Karpas-422 (cell line): Measurements from ENCODE around the gene NOS1AP. TPM values are rescaled to one million over a fixed set of nuclear protein-coding genes. Genes with fewer than 3 reads are reported as not detected.

Source experiments
- DNase-seq: peaks from one replicate; pipeline ENCODE4 v3.0.0-alpha.2; 2015
- H2AFZ ChIP-seq: fragments of 200-600 bp; sonication (generic); 2 replicates; pipeline ENCODE4 v1.6.1; 2014; ENCODE audit warnings: antibody characterized with exemption, low read length, mixed read lengths
- H3K27ac ChIP-seq: fragments of 200-600 bp; sonication (generic); 2 replicates; pipeline ENCODE4 v1.5.1; 2014; ENCODE audit warnings: mild to moderate bottlenecking, low read length, moderate library complexity
- H3K27me3 ChIP-seq: fragments of 200-600 bp; sonication (generic); 2 replicates; pipeline ENCODE4 v1.6.1; 2014; ENCODE audit warnings: low read length, mixed read lengths
- H3K36me3 ChIP-seq: fragments of 200-600 bp; sonication (generic); 2 replicates; pipeline ENCODE4 v1.6.1; 2014; ENCODE audit warnings: low read length, mixed read lengths; ENCODE audit not compliant: insufficient read depth
- H3K4me1 ChIP-seq: fragments of 200-600 bp; sonication (generic); 2 replicates; pipeline ENCODE4 v1.6.1; 2014; ENCODE audit warnings: mild to moderate bottlenecking, low read length, mixed read lengths
- H3K4me2 ChIP-seq: fragments of 200-600 bp; sonication (generic); 2 replicates; pipeline ENCODE4 v1.6.1; 2014; ENCODE audit warnings: low read length, low read depth, mild to moderate bottlenecking; ENCODE audit not compliant: poor library complexity, severe bottlenecking
- H3K4me3 ChIP-seq: fragments of 200-600 bp; sonication (generic); 2 replicates; pipeline ENCODE4 v1.5.1; 2014; ENCODE audit warnings: mild to moderate bottlenecking, antibody characterized with exemption, low read length, mixed read lengths
- H3K79me2 ChIP-seq: fragments of 200-600 bp; sonication (generic); 2 replicates; pipeline ENCODE4 v1.6.1; 2014; ENCODE audit warnings: mild to moderate bottlenecking, low read length, mixed read lengths
- H3K9ac ChIP-seq: fragments of 200-600 bp; sonication (generic); 2 replicates; pipeline ENCODE4 v1.6.0; 2014; ENCODE audit warnings: low read length
- H3K9me2 ChIP-seq: fragments of 200-600 bp; sonication (generic), shearing (Covaris generic); replicated peaks from 2 replicates; pipeline ENCODE4 v1.6.0; 2014; ENCODE audit warnings: mild to moderate bottlenecking, low read length, moderate library complexity; ENCODE audit not compliant: insufficient read depth
- H3K9me3 ChIP-seq: fragments of 300-700, 200-600 bp; sonication (generic); 2 replicates; pipeline ENCODE4 v1.6.1; 2014; ENCODE audit warnings: low read length, mixed read lengths
- H4K20me1 ChIP-seq: fragments of 200-600 bp; sonication (generic); 2 replicates; pipeline ENCODE4 v1.6.1; 2014; ENCODE audit warnings: mild to moderate bottlenecking, antibody characterized with exemption, low read length, low read depth; ENCODE audit not compliant: insufficient read depth
- total RNA-seq: library from RNA; depleted of rRNA; stranded (reverse); fragments of >200 nt; shearing (Covaris generic); gene quantifications from 2 replicates; pipeline ENCODE4 v1.2.3, GENCODE V29; 2014; ENCODE audit warnings: low replicate concordance

Gene NOS1AP
- total RNA-seq, 1 experiment from 2014 or later: not detected

- Histone ChIP-seq H3K36me3 (no peaks in the 10 kb centered on the region), H3K27ac (no peak overlapping the region), H3K4me2 (no peak overlapping the region), H3K9ac (no peak overlapping the region), H3K9me2 (no peaks in the 10 kb centered on the region), H3K27me3 (no peaks in the 10 kb centered on the region), H2AFZ (no peak overlapping the region), H3K4me3 (no peak overlapping the region), H3K9me3 (no peaks in the 10 kb centered on the region), H3K4me1 (no peaks in the 10 kb centered on the region), H3K79me2 (no peaks in the 10 kb centered on the region), H4K20me1 (no peaks in the 10 kb centered on the region)
- no peak for DNase-seq
These were observed 329.6 kb downstream of the NOS1AP start for GRCh38 chr1:162398999-162399580.

- Histone ChIP-seq H3K4me1 (no peaks in the 10 kb centered on the region), H3K9ac (no peak overlapping the region), H3K27me3 (no peaks in the 10 kb centered on the region), H3K4me3 (no peak overlapping the region), H4K20me1 (no peaks in the 10 kb centered on the region), H3K27ac (no peak overlapping the region), H3K9me2 (no peaks in the 10 kb centered on the region), H3K4me2 (no peak overlapping the region), H3K36me3 (no peaks in the 10 kb centered on the region), H3K9me3 (no peaks in the 10 kb centered on the region), H2AFZ (no peak overlapping the region), H3K79me2 (no peaks in the 10 kb centered on the region)
- no peak for DNase-seq
These were observed 331.4 kb downstream of the NOS1AP start for GRCh38 chr1:162400790-162401355.

GRCh38 chr1:162404550-162405160 lies 335.2 kb downstream of the NOS1AP start:
- no peak overlapping the region for H3K4me2 ChIP-seq
- no peak overlapping the region for H2AFZ ChIP-seq
- no peak overlapping the region for H3K4me3 ChIP-seq
- no peaks in the 10 kb centered on the region for H3K27me3 ChIP-seq
- no peaks in the 10 kb centered on the region for H4K20me1 ChIP-seq
- H3K4me1 ChIP-seq: no peaks in the 10 kb centered on the region
- no peak for DNase-seq
- no peaks in the 10 kb centered on the region for H3K9me3 ChIP-seq
- H3K79me2 ChIP-seq: no peaks in the 10 kb centered on the region
- H3K9ac ChIP-seq: no peak overlapping the region
- no peaks in the 10 kb centered on the region for H3K36me3 ChIP-seq
- H3K9me2 ChIP-seq: no peaks in the 10 kb centered on the region
- no peak overlapping the region for H3K27ac ChIP-seq

GRCh38 chr1:162405800-162406199 lies 336.3 kb downstream of the NOS1AP start:
- no peaks in the 10 kb centered on the region for H3K27me3 ChIP-seq
- no peak overlapping the region for H3K4me3 ChIP-seq
- no peaks in the 10 kb centered on the region for H3K9me3 ChIP-seq
- H3K4me2 ChIP-seq: no peak overlapping the region
- no peaks in the 10 kb centered on the region for H3K36me3 ChIP-seq
- H3K9ac ChIP-seq: no peak overlapping the region
- DNase-seq: no peak
- H3K9me2 ChIP-seq: no peaks in the 10 kb centered on the region
- H2AFZ ChIP-seq: no peak overlapping the region
- no peaks in the 10 kb centered on the region for H4K20me1 ChIP-seq
- no peak overlapping the region for H3K27ac ChIP-seq
- no peaks in the 10 kb centered on the region for H3K4me1 ChIP-seq
- no peaks in the 10 kb centered on the region for H3K79me2 ChIP-seq

GRCh38 chr1:162406811-162407210 lies 337.3 kb downstream of the NOS1AP start:
- no peaks in the 10 kb centered on the region for H3K4me1 ChIP-seq
- H3K9ac ChIP-seq: no peak overlapping the region
- H2AFZ ChIP-seq: no peak overlapping the region
- H3K27ac ChIP-seq: no peak overlapping the region
- H3K79me2 ChIP-seq: no peaks in the 10 kb centered on the region
- no peaks in the 10 kb centered on the region for H4K20me1 ChIP-seq
- no peaks in the 10 kb centered on the region for H3K27me3 ChIP-seq
- no peak overlapping the region for H3K4me3 ChIP-seq
- no peaks in the 10 kb centered on the region for H3K9me2 ChIP-seq
- no peak for DNase-seq
- H3K36me3 ChIP-seq: no peaks in the 10 kb centered on the region
- no peak overlapping the region for H3K4me2 ChIP-seq
- no peaks in the 10 kb centered on the region for H3K9me3 ChIP-seq

GRCh38 chr1:162407539-162407938 lies 338.0 kb downstream of the NOS1AP start:
- Histone ChIP-seq H3K27me3 (no peaks in the 10 kb centered on the region), H3K79me2 (no peaks in the 10 kb centered on the region), H3K9ac (no peak overlapping the region), H3K27ac (no peak overlapping the region), H2AFZ (no peak overlapping the region), H3K36me3 (no peaks in the 10 kb centered on the region), H4K20me1 (no peaks in the 10 kb centered on the region), H3K4me3 (no peak overlapping the region), H3K4me2 (no peak overlapping the region), H3K4me1 (no peaks in the 10 kb centered on the region), H3K9me2 (no peaks in the 10 kb centered on the region), H3K9me3 (no peaks in the 10 kb centered on the region)
- no peak for DNase-seq

GRCh38 chr1:162412002-162412401 lies 342.5 kb downstream of the NOS1AP start, which contains the start of gene SH2D1B:
Gene SH2D1B (minus strand): TSS chr1:162412136. CDS start chr1:162412016, 120 bp downstream.
- H3K27me3 ChIP-seq: no peaks in the 10 kb centered on the region
- H3K4me2 ChIP-seq: no peak within 1 kb of the TSS
- H3K79me2 ChIP-seq: no peaks in the 10 kb centered on the region
- no peak within 1 kb of the TSS for H2AFZ ChIP-seq
- no peaks in the 10 kb centered on the region for H3K4me1 ChIP-seq
- no peak within 1 kb of the TSS for H3K9ac ChIP-seq
- H3K9me2 ChIP-seq: no peaks in the 10 kb centered on the region
- H3K9me3 ChIP-seq: no peaks in the 10 kb centered on the region
- H4K20me1 ChIP-seq: no peaks in the 10 kb centered on the region
- H3K27ac ChIP-seq: no peak within 1 kb of the TSS
- DNase-seq: no peak
- no peak within 1 kb of the TSS for H3K4me3 ChIP-seq
- no peaks in the 10 kb centered on the region for H3K36me3 ChIP-seq

GRCh38 chr1:162416215-162416614 lies 346.7 kb downstream of the NOS1AP start:
- no peaks in the 10 kb centered on the region for H3K79me2 ChIP-seq
- H3K9me2 ChIP-seq: no peaks in the 10 kb centered on the region
- H3K4me2 ChIP-seq: no peak overlapping the region
- H3K4me3 ChIP-seq: no peak overlapping the region
- no peak overlapping the region for H3K27ac ChIP-seq
- no peak for DNase-seq
- no peak overlapping the region for H2AFZ ChIP-seq
- H3K9me3 ChIP-seq: no peaks in the 10 kb centered on the region
- H3K9ac ChIP-seq: no peak overlapping the region
- H4K20me1 ChIP-seq: no peaks in the 10 kb centered on the region
- no peaks in the 10 kb centered on the region for H3K27me3 ChIP-seq
- H3K4me1 ChIP-seq: no peaks in the 10 kb centered on the region
- no peaks in the 10 kb centered on the region for H3K36me3 ChIP-seq
